ENCODE data around the gene ITPK1. TPM values are rescaled to one million over a fixed set of nuclear protein-coding genes. Genes with fewer than 3 reads are reported as not detected.

Gene ITPK1
- total RNA-seq, 2 experiments from 2014 or later: 12.2 to 18.9 TPM

DNA sequence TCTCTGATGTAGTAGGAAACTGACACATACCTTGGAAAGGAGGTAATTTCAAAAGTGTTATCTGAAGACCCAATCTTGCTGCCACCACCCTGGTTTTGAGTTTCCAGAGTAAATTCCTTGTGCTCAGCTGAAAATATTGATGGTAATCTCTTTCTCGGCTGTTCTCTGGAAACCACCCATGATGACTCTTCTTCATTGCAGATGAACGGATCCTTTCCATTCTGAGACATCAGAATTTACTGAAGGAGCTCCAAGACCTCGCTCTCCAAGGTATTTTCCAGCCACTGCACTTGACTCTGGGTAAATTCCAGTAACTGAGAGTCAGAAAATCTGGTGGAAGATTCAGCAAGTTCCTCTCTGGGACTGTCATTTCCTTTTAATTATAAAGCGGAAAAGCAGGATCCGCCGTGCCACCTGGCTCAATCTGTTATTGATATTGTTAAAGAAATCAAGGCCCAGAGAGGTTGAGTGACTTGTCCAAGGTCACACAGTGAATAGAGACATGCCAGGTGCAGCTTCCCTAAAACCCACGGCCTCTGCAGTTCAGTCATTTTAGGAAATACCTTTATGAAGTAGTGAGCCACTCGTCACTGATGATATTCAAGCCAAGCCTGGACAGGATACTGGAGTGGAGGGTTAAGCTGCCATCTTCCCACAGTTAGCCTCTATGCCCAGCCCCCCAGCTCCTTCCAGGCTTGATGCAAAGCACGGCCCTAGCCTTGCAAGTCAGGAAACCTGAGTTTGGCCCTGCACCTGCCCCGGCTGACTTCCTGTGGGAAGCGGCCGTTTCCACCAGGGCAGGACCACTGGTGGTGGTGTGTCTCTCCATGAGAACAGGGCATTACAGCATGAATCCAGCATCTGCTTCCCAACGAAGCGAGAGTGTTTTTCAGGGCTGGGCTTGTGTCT lies 188.1 kb downstream of the ITPK1 start:
- no peak for DNase-seq
- CTCF ChIA-PET: no interaction called here
- Mint-ChIP-seq H3K4me3 (no peak overlapping the region), H3K27ac (no peak overlapping the region), H3K4me1 (ENCODE audit: low read depth) (peaks cover 1% of the 10 kb centered on the region), H3K27me3 (ENCODE audit: low read depth) (peaks cover 23% of the 10 kb centered on the region), H3K9me3 (no peaks in the 10 kb centered on the region), H3K36me3 (ENCODE audit: low read depth) (no peaks in the 10 kb centered on the region)
- intact Hi-C loops (cut with micrococcal nuclease): no loop called here

GRCh38 chr14:92926931-92927330 lies 188.8 kb downstream of the ITPK1 start:
- H3K36me3 Mint-ChIP-seq (ENCODE audit: low read depth): no peaks in the 10 kb centered on the region
- CTCF ChIA-PET: no interaction called here
- H3K27me3 Mint-ChIP-seq (ENCODE audit: low read depth): peaks cover 29% of the 10 kb centered on the region
- no peak overlapping the region for H3K4me3 Mint-ChIP-seq
- no peaks in the 10 kb centered on the region for H3K9me3 Mint-ChIP-seq
- no peak for DNase-seq
- H3K27ac Mint-ChIP-seq: no peak overlapping the region
- intact Hi-C loops (cut with micrococcal nuclease): no loop called here
- H3K4me1 Mint-ChIP-seq (ENCODE audit: low read depth): peaks cover 4% of the 10 kb centered on the region

DNA sequence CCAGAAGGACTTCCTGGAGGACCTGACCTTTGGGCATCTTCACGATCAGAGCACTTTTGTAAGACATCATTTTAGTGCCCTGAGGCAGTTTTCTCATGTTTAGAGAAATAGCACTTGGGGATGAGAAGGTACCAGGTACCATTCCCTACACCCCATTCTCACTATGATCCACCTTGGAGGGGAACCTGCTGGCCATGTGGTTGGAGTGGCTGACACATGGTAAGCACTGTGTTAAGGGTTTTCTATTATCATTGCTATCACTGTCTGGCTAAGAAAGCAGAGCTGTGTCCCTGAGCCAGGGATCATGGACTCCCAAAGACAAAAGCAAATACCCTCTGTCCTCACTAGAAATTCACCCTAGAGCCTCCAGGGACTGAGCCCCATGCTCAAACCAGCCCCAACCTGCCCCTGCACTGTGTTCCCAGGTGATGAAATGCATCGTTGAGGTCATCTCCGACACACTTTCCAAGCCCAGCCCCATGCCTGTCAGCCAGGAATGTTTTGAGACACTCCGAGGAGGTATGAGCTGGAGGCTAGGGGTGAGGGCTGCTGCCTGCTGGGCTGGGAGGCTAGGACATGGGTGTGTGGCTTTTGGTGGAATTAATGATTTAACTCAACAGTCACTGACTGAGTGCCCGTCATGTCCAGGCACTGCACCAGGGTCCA lies 189.4 kb downstream of the ITPK1 start:
- no peak for DNase-seq
- H3K27ac Mint-ChIP-seq: no peak overlapping the region
- H3K36me3 Mint-ChIP-seq (ENCODE audit: low read depth): no peaks in the 10 kb centered on the region
- H3K4me1 Mint-ChIP-seq (ENCODE audit: low read depth): peaks cover 4% of the 10 kb centered on the region
- H3K27me3 Mint-ChIP-seq (ENCODE audit: low read depth): peaks cover 32% of the 10 kb centered on the region
- H3K9me3 Mint-ChIP-seq: no peaks in the 10 kb centered on the region
- CTCF ChIA-PET: no interaction called here
- H3K4me3 Mint-ChIP-seq: no peak overlapping the region
- intact Hi-C loops (cut with micrococcal nuclease): no loop called here

DNA sequence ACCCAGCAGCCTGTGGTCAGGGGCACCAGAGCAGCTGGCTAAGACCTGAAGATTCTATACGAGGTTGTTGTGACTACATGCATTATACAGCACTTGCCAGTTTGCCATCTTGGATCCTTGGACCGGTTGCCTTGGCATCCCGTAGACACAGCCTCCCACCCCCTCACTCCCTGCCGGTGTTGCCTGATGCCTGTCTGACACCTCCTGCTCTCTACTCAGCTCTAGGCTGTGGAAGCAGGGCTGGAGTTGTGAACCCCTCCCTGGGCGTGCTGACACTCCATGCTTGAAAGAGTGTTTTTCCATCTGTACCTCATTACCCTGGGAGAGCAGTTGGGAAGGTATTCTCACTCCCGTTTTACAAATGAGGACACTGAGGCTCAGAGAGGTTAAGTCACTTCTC lies 190.3 kb downstream of the ITPK1 start:
- Mint-ChIP-seq H3K27ac (no peak overlapping the region), H3K9me3 (no peaks in the 10 kb centered on the region), H3K4me3 (no peak overlapping the region), H3K4me1 (ENCODE audit: low read depth) (peaks cover 4% of the 10 kb centered on the region), H3K36me3 (ENCODE audit: low read depth) (no peaks in the 10 kb centered on the region), H3K27me3 (ENCODE audit: low read depth) (peaks cover 36% of the 10 kb centered on the region)
- DNase-seq: no peak
- CTCF ChIA-PET: interaction anchor here (0.7 kb wide), 1 partner anchor 116 kb away, joined by 3 read pairs; no protein-coding TSS in a partner anchor
- intact Hi-C loops (cut with micrococcal nuclease): no loop called here

DNA sequence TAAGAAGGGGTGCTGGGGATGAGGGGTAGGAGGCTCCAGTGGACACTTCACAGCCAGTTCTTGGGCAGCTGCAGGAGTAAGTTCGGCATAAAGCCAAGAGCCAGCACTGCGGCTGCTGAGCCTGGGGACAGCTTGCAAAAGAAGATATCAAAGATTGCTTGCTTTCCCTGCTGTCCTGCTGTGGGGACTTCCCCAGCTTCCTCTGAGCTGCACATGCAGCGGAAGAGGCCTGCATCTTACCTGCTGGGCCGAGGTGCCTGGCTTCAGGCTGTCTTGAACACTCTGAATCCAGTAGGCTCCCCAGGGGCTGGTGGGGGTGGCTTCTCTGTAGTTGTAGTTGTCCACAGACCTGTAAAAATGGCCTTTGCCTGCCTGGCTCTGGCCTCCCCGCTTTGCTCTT lies 191.5 kb downstream of the ITPK1 start:
- Mint-ChIP-seq H3K9me3 (no peaks in the 10 kb centered on the region), H3K36me3 (ENCODE audit: low read depth) (no peaks in the 10 kb centered on the region), H3K27ac (no peak overlapping the region), H3K4me3 (no peak overlapping the region), H3K4me1 (ENCODE audit: low read depth) (peaks cover 4% of the 10 kb centered on the region), H3K27me3 (ENCODE audit: low read depth) (peaks cover 36% of the 10 kb centered on the region)
- CTCF ChIA-PET: no interaction called here
- intact Hi-C loops (cut with micrococcal nuclease): no loop called here
- DNase-seq: no peak

- no peak overlapping the region for H3K27ac Mint-ChIP-seq
- no peak overlapping the region for H3K4me3 Mint-ChIP-seq
- H3K9me3 Mint-ChIP-seq: no peaks in the 10 kb centered on the region
- DNase-seq: no peak
- intact Hi-C loops (cut with micrococcal nuclease): loop anchor here (1.0 kb wide), 1 partner anchor 9 kb away; no protein-coding TSS in a partner anchor
- no peaks in the 10 kb centered on the region for H3K36me3 Mint-ChIP-seq (ENCODE audit: low read depth)
- peaks cover 4% of the 10 kb centered on the region for H3K4me1 Mint-ChIP-seq (ENCODE audit: low read depth)
- CTCF ChIA-PET: no interaction called here
- H3K27me3 Mint-ChIP-seq (ENCODE audit: low read depth): peaks cover 36% of the 10 kb centered on the region
Measured at GRCh38 chr14:92923744-92924103, 192.0 kb downstream of the ITPK1 start.

GRCh38 chr14:92922883-92923743 lies 192.6 kb downstream of the ITPK1 start, which contains the start of gene CHGA:
TSS of gene CHGA (plus strand) at chr14:92923150. CDS start at chr14:92923360, 210 bp downstream.
- H3K9me3 Mint-ChIP-seq: no peaks in the 10 kb centered on the region
- peak; percentile 65 for DNase-seq
- CTCF ChIA-PET: interaction anchor here (0.5 kb wide), 1 partner anchor 151 kb away, joined by 5 read pairs; no protein-coding TSS in a partner anchor
- peaks cover 4% of the 10 kb centered on the region for H3K4me1 Mint-ChIP-seq (ENCODE audit: low read depth)
- H3K4me3 Mint-ChIP-seq: no peak within 1 kb of the TSS
- H3K27me3 Mint-ChIP-seq (ENCODE audit: low read depth): peaks cover 36% of the 10 kb centered on the region
- H3K27ac Mint-ChIP-seq: no peak within 1 kb of the TSS
- intact Hi-C loops (cut with micrococcal nuclease): loop anchor here (1.0 kb wide), 1 partner anchor 9 kb away; no protein-coding TSS in a partner anchor
- no peaks in the 10 kb centered on the region for H3K36me3 Mint-ChIP-seq (ENCODE audit: low read depth)

- peaks cover 4% of the 10 kb centered on the region for H3K4me1 Mint-ChIP-seq (ENCODE audit: low read depth)
- H3K36me3 Mint-ChIP-seq (ENCODE audit: low read depth): no peaks in the 10 kb centered on the region
- intact Hi-C loops (cut with micrococcal nuclease): no loop called here
- no peaks in the 10 kb centered on the region for H3K9me3 Mint-ChIP-seq
- no peak for DNase-seq
- no peak overlapping the region for H3K27ac Mint-ChIP-seq
- H3K27me3 Mint-ChIP-seq (ENCODE audit: low read depth): peaks cover 36% of the 10 kb centered on the region
- H3K4me3 Mint-ChIP-seq: no peak overlapping the region
- CTCF ChIA-PET: no interaction called here
Measured at GRCh38 chr14:92922155-92922735, 193.5 kb downstream of the ITPK1 start.

DNA sequence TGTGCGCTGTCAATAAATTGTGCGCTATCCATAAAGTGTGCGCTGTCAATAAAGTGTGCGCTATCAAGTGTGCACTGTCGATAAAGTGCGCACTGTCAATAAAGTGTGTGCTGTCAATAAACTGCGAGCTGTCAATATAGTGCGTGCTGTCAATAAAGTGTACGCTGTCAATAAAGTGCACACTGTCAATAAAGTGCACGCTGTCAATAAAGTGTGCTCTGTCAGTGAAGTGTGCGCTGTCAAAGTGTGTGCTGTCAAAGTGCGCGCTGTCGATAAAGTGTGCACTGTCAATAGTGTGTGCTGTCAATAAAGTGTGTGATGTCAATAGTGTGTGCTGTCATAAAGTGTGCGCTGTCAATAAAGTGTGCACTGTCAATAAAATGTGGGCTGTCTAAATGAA lies 195.7 kb downstream of the ITPK1 start:
- H3K36me3 Mint-ChIP-seq (ENCODE audit: low read depth): no peaks in the 10 kb centered on the region
- peaks cover 28% of the 10 kb centered on the region for H3K27me3 Mint-ChIP-seq (ENCODE audit: low read depth)
- CTCF ChIA-PET: no interaction called here
- no peaks in the 10 kb centered on the region for H3K9me3 Mint-ChIP-seq
- peaks cover 4% of the 10 kb centered on the region for H3K4me1 Mint-ChIP-seq (ENCODE audit: low read depth)
- no peak for DNase-seq
- no peak overlapping the region for H3K27ac Mint-ChIP-seq
- intact Hi-C loops (cut with micrococcal nuclease): no loop called here
- H3K4me3 Mint-ChIP-seq: no peak overlapping the region

DNA sequence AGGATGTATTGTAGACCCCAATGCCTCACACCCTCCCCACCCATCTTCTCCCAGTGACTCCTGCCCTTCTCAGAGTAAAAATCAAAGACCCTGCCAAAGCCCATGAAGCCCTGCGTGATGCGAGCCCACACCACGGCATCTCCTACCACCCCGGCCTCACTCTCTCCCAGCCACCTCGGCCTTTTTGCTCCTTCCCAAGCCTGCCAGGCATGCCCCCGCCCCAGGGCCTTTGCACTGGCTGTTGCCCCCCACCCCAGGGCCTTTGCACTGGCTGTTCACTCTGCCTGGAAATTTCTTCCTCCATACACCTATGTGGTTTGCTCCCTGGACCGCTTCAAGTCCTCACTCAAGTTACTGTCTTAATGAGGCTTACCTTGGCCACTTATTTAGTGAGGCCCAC lies 197.8 kb downstream of the ITPK1 start:
- intact Hi-C loops (cut with micrococcal nuclease): no loop called here
- Mint-ChIP-seq H3K36me3 (ENCODE audit: low read depth) (no peaks in the 10 kb centered on the region), H3K27me3 (ENCODE audit: low read depth) (peaks cover 17% of the 10 kb centered on the region), H3K27ac (no peak overlapping the region), H3K4me3 (no peak overlapping the region), H3K9me3 (no peaks in the 10 kb centered on the region), H3K4me1 (ENCODE audit: low read depth) (peaks cover 4% of the 10 kb centered on the region)
- CTCF ChIA-PET: no interaction called here
- DNase-seq: no peak

GRCh38 chr14:92917041-92917940 lies 198.4 kb downstream of the ITPK1 start:
- Mint-ChIP-seq H3K36me3 (ENCODE audit: low read depth) (no peaks in the 10 kb centered on the region), H3K27ac (no peak overlapping the region), H3K4me1 (ENCODE audit: low read depth) (no peaks in the 10 kb centered on the region)

More at GRCh38 chr14:92917041-92917940, 198.4 kb downstream of the ITPK1 start:
- Mint-ChIP-seq H3K4me3 (no peak overlapping the region), H3K27me3 (ENCODE audit: low read depth) (peaks cover 13% of the 10 kb centered on the region), H3K9me3 (no peaks in the 10 kb centered on the region)
- CTCF ChIA-PET: no interaction called here
- intact Hi-C loops (cut with micrococcal nuclease): no loop called here
- DNase-seq: no peak

Measured in activated naive CD4-positive, alpha-beta T cell treated with anti-CD3 and anti-CD28 coated beads for 36 hours (primary cell).